Neuronal stem cell (in vitro differentiated cells): ENCODE measurements around the gene MAB21L3.

Source experiments
- DNase-seq: peaks from one replicate; pipeline ENCODE4 v3.0.0-alpha.2; 2013; ENCODE audit warnings: low spot score
- H2AFZ ChIP-seq: one replicate; pipeline ENCODE4 v1.6.1; 2013; ENCODE audit warnings: mild to moderate bottlenecking, low read length, inconsistent platforms
- H2AK5ac ChIP-seq: 2 replicates; pipeline ENCODE4 v1.6.1; 2013; ENCODE audit warnings: low read depth, mild to moderate bottlenecking, inconsistent platforms, low read length, moderate library complexity, mixed read lengths
- H2BK120ac ChIP-seq: 2 replicates; pipeline ENCODE4 v1.6.1; 2013; ENCODE audit warnings: low read depth, mild to moderate bottlenecking, inconsistent platforms, low read length, moderate library complexity, mixed read lengths
- H2BK12ac ChIP-seq: one replicate; pipeline ENCODE4 v1.6.1; 2013; ENCODE audit warnings: low read length, inconsistent platforms
- H2BK15ac ChIP-seq: 2 replicates; pipeline ENCODE4 v1.6.1; 2013; ENCODE audit warnings: mild to moderate bottlenecking, low read length, inconsistent platforms, mixed read lengths
- H2BK5ac ChIP-seq: one replicate; pipeline ENCODE4 v1.6.1; 2013; ENCODE audit warnings: inconsistent platforms, mild to moderate bottlenecking, low read length, moderate library complexity
- H3K14ac ChIP-seq: one replicate; pipeline ENCODE4 v1.6.1; 2013; ENCODE audit warnings: low read length, inconsistent platforms
- H3K18ac ChIP-seq: 2 replicates; pipeline ENCODE4 v1.6.1; 2013; ENCODE audit warnings: low read length, inconsistent platforms
- H3K23ac ChIP-seq: 2 replicates; pipeline ENCODE4 v1.6.1; 2013; ENCODE audit warnings: low read depth, mild to moderate bottlenecking, mixed read lengths, low read length, inconsistent platforms; ENCODE audit not compliant: poor library complexity
- H3K27ac ChIP-seq: replicated peaks from 3 replicates; pipeline ENCODE4 v1.5.1; 2013; ENCODE audit warnings: low read length, inconsistent platforms
- H3K27me3 ChIP-seq, 3 experiments: 2 replicates each; pipeline ENCODE4 v1.6.1; 2013; ENCODE audit warnings: low read length in 3 of 3, mild to moderate bottlenecking in 2 of 3, inconsistent platforms in 1 of 3, low read depth in 1 of 3, mixed read lengths in 1 of 3, moderate library complexity in 1 of 3; ENCODE audit not compliant: control insufficient read depth in 3 of 3, insufficient read depth in 3 of 3
- H3K36me3 ChIP-seq, 2 donors: replicated peaks in 1 of 2; 2 replicates each; pipeline ENCODE4 v1.6.1; 2013; ENCODE audit warnings: low read length in 2 of 2; ENCODE audit not compliant: control insufficient read depth in 2 of 2, insufficient read depth in 2 of 2
- H3K4ac ChIP-seq: 2 replicates; pipeline ENCODE4 v1.6.1; 2013; ENCODE audit warnings: inconsistent platforms, mild to moderate bottlenecking, low read length, moderate library complexity
- H3K4me1 ChIP-seq, 2 donors: 1 replicate in 1 of 2; 2 replicates in 1 of 2; pipeline ENCODE4 v1.6.1; 2013; ENCODE audit warnings: low read length in 2 of 2, low read depth in 1 of 2; ENCODE audit not compliant: control insufficient read depth in 2 of 2, insufficient read depth in 1 of 2
- H3K4me2 ChIP-seq: one replicate; pipeline ENCODE4 v1.6.1; 2013; ENCODE audit warnings: mild to moderate bottlenecking, low read length, inconsistent platforms; ENCODE audit not compliant: insufficient read depth, poor library complexity, severe bottlenecking
- H3K4me3 ChIP-seq, 2 donors: 2 replicates each; pipeline ENCODE4 v1.5.1; 2013; ENCODE audit warnings: low read length in 2 of 2, mild to moderate bottlenecking in 2 of 2, inconsistent platforms in 1 of 2, moderate library complexity in 1 of 2
- H3K79me1 ChIP-seq: one replicate; pipeline ENCODE4 v1.6.1; 2013; ENCODE audit warnings: low read depth, mild to moderate bottlenecking, inconsistent platforms, low read length, moderate library complexity
- H3K9ac ChIP-seq: one replicate; pipeline ENCODE4 v1.6.1; 2013; ENCODE audit warnings: mild to moderate bottlenecking, low read depth, low read length, inconsistent platforms; ENCODE audit not compliant: poor library complexity
- H3K9me3 ChIP-seq, 2 donors: replicated peaks in 1 of 2; 2 replicates each; pipeline versions ENCODE3 to v1.6.1; 2013; ENCODE audit warnings: low read length in 2 of 2, mild to moderate bottlenecking in 2 of 2, inconsistent platforms in 1 of 2, low read depth in 1 of 2, mixed read lengths in 1 of 2, moderate library complexity in 1 of 2; ENCODE audit not compliant: control insufficient read depth in 2 of 2, insufficient read depth in 1 of 2
- H4K8ac ChIP-seq: one replicate; pipeline ENCODE4 v1.6.1; 2013; ENCODE audit warnings: low read depth, mild to moderate bottlenecking, inconsistent platforms, low read length, moderate library complexity
- H4K91ac ChIP-seq: one replicate; pipeline ENCODE4 v1.6.1; 2013; ENCODE audit warnings: low read length, low read depth, mild to moderate bottlenecking, inconsistent platforms; ENCODE audit not compliant: poor library complexity
- WGBS, 2 donors: extraction: QIAGEN DNeasy Blood & Tissue Kit; methylation state at CpG; one replicate each; pipeline ENCODE4 v1.1.7; 2013; ENCODE audit warnings: missing lambda C conversion rate in 2 of 2, mixed read lengths in 1 of 2; ENCODE audit not compliant: insufficient read length in 2 of 2, insufficient replicate concordance in 1 of 2; ENCODE audit errors: extremely low coverage in 2 of 2; 5-methylcytosine and 5-hydroxymethylcytosine counted together

The MAB21L3 gene

GRCh38 chr1:116099379-116099778, 11.8 kb upstream of the MAB21L3 start:
- Histone ChIP-seq H2AK5ac (no peak overlapping the region), H4K91ac (no peak overlapping the region), H3K36me3 (no peaks in the 10 kb centered on the region), H3K4ac (no peak overlapping the region), H2BK15ac (no peak overlapping the region), H3K4me2 (no peak overlapping the region), H2BK120ac (no peak overlapping the region), H3K4me1 (no peaks in the 10 kb centered on the region), H3K27ac (no peak overlapping the region), H2BK12ac (no peak overlapping the region), H3K14ac (no peak overlapping the region), H3K79me1 (no peaks in the 10 kb centered on the region), H3K27me3 (no peaks in the 10 kb centered on the region), H3K4me3 (no peak overlapping the region), H2BK5ac (no peak overlapping the region), H3K23ac (no peak overlapping the region), H4K8ac (no peak overlapping the region), H2AFZ (no peak overlapping the region), H3K18ac (no peak overlapping the region), H3K9me3 (no peaks in the 10 kb centered on the region), H3K9ac (no peak overlapping the region)
- WGBS, 2 donors, result no CpG with 5 or more reads among the region's 4 CpGs
- no peak for DNase-seq

- no CpG with 5 or more reads among the region's 2 CpGs for WGBS, 2 donors
- no peaks in the 10 kb centered on the region for H3K27me3 ChIP-seq
- H3K36me3 ChIP-seq, result no peaks in the 10 kb centered on the region
- no peak overlapping the region for H2BK15ac ChIP-seq
- no peak overlapping the region for H3K4ac ChIP-seq
- no peak overlapping the region for H2AK5ac ChIP-seq
- H2BK12ac ChIP-seq, result no peak overlapping the region
- no peaks in the 10 kb centered on the region for H3K79me1 ChIP-seq
- H2AFZ ChIP-seq, result no peak overlapping the region
- no peak overlapping the region for H3K14ac ChIP-seq
- no peak overlapping the region for H3K27ac ChIP-seq
- no peaks in the 10 kb centered on the region for H3K9me3 ChIP-seq
- no peak for DNase-seq
- no peak overlapping the region for H3K23ac ChIP-seq
- H3K4me3 ChIP-seq, result peak overlapping the region in 1 of 2 donors; percentile 32
- no peak overlapping the region for H4K8ac ChIP-seq
- H3K4me1 ChIP-seq, result no peaks in the 10 kb centered on the region
- H4K91ac ChIP-seq, result no peak overlapping the region
- H2BK120ac ChIP-seq, result no peak overlapping the region
- H3K18ac ChIP-seq, result no peak overlapping the region
- H3K4me2 ChIP-seq, result no peak overlapping the region
- no peak overlapping the region for H3K9ac ChIP-seq
- H2BK5ac ChIP-seq, result no peak overlapping the region
Observed at GRCh38 chr1:116099919-116100318, 11.3 kb upstream of the MAB21L3 start.

- WGBS, 2 donors, result no CpG with 5 or more reads among the region's 3 CpGs
- Histone ChIP-seq H3K79me1 (no peaks in the 10 kb centered on the region), H2BK15ac (no peak overlapping the region), H2BK120ac (no peak overlapping the region), H3K4ac (no peak overlapping the region), H3K27ac (no peak overlapping the region), H3K36me3 (no peaks in the 10 kb centered on the region), H3K23ac (no peak overlapping the region), H3K27me3 (no peaks in the 10 kb centered on the region), H2BK5ac (no peak overlapping the region), H2BK12ac (no peak overlapping the region), H3K4me2 (no peak overlapping the region), H3K9me3 (no peaks in the 10 kb centered on the region), H2AFZ (no peak overlapping the region), H2AK5ac (no peak overlapping the region), H3K4me3 (no peak overlapping the region), H3K18ac (no peak overlapping the region), H3K9ac (no peak overlapping the region), H4K91ac (no peak overlapping the region), H3K4me1 (no peaks in the 10 kb centered on the region), H3K14ac (no peak overlapping the region), H4K8ac (no peak overlapping the region)
- no peak for DNase-seq
Observed at GRCh38 chr1:116104667-116105066, 6.5 kb upstream of the MAB21L3 start.

- H3K4me3 ChIP-seq, result no peak overlapping the region
- no CpG with 5 or more reads among the region's 2 CpGs for WGBS, 2 donors
- H3K14ac ChIP-seq, result no peak overlapping the region
Observed at GRCh38 chr1:116105996-116106395, 5.2 kb upstream of the MAB21L3 start.

More at GRCh38 chr1:116105996-116106395, 5.2 kb upstream of the MAB21L3 start:
- Histone ChIP-seq H3K27me3 (peaks cover 0 to 3% (median 0%) of the 10 kb centered on the region in 3 experiments), H3K4ac (no peak overlapping the region), H4K8ac (no peak overlapping the region), H2BK5ac (no peak overlapping the region), H3K27ac (no peak overlapping the region), H3K23ac (no peak overlapping the region), H3K4me2 (no peak overlapping the region), H2AK5ac (no peak overlapping the region), H2BK12ac (no peak overlapping the region), H3K9ac (no peak overlapping the region), H3K4me1 (no peaks in the 10 kb centered on the region), H3K79me1 (no peaks in the 10 kb centered on the region), H2BK15ac (no peak overlapping the region), H2AFZ (no peak overlapping the region), H2BK120ac (no peak overlapping the region), H3K18ac (no peak overlapping the region), H4K91ac (no peak overlapping the region), H3K9me3 (no peaks in the 10 kb centered on the region), H3K36me3 (no peaks in the 10 kb centered on the region)
- DNase-seq, result no peak
